ES-I3 (cell line): ENCODE measurements around the gene M1AP.
A peak's percentile ranks its signal among the peaks of the same experiment; 100 is the strongest.

Experiments
- H3K36me3 ChIP-seq: 2 replicates; pipeline ENCODE4 v1.6.1; 2013; ENCODE audit warnings: mild to moderate bottlenecking, low read length, control low read depth, moderate library complexity; ENCODE audit not compliant: insufficient read depth
- H3K4me1 ChIP-seq: 2 replicates; pipeline ENCODE4 v1.6.1; 2013; ENCODE audit warnings: mild to moderate bottlenecking, control low read depth, low read length; ENCODE audit not compliant: insufficient read depth
- H3K9ac ChIP-seq: 2 replicates; pipeline ENCODE4 v1.6.1; 2013; ENCODE audit warnings: low read depth, mild to moderate bottlenecking, low read length, moderate library complexity
- H3K9me3 ChIP-seq: 2 replicates; pipeline ENCODE4 v1.6.1; 2013; ENCODE audit warnings: mild to moderate bottlenecking, low read length, moderate library complexity; ENCODE audit not compliant: control insufficient read depth, insufficient read depth

M1AP gene

DNA sequence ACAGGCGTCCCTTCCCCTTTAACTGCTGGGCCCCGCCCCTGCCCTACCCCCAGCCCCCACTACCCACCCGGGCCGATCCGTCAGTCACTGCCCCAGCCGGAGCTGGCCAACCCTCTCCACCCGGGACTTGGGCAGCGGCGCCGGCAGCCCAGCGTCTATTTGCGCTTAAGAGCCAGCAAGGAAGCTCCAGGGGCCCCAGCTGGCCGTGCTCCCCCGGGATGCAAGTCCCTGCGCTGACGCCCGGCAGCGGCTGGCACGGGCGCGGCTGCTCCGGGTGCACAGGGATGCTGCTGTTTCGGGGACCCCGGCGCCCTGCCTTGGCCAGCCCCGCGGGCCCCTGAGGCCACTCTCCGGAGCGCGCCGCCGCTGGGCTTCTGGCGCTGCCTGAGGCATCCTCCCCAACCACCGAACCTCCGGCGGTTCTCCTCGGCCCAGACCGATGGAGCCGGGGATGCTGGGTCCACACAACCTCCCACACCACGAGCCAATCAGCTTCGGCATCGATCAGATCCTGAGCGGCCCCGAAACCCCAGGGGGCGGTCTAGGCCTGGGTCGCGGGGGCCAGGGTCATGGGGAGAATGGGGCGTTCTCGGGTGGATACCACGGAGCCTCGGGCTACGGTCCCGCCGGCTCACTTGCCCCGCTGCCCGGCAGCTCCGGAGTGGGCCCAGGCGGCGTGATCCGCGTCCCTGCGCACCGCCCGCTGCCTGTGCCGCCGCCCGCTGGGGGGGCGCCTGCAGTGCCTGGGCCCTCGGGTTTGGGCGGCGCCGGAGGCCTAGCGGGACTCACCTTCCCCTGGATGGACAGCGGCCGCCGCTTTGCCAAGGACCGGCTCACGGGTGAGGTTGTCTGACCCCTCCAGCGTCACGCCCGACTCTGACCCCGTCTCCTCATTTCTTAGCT, 133.5 kb downstream of the M1AP start, which contains the start of gene TLX2:
Gene TLX2 (plus strand): TSS at position 83 of the 903 bp plus-strand sequence. CDS start 357 bp downstream, at position 440.
- no peaks in the 10 kb centered on the region; the same call in 1 of the 2 replicates for H3K4me1 ChIP-seq
- H3K36me3 ChIP-seq = no peaks in the 10 kb centered on the region
- peaks cover 6% of the 10 kb centered on the region; the same call in 1 of the 2 replicates for H3K9me3 ChIP-seq
- H3K9ac ChIP-seq = peak within 1 kb of the TSS; percentile 37; the same call in 1 of the 2 replicates

DNA sequence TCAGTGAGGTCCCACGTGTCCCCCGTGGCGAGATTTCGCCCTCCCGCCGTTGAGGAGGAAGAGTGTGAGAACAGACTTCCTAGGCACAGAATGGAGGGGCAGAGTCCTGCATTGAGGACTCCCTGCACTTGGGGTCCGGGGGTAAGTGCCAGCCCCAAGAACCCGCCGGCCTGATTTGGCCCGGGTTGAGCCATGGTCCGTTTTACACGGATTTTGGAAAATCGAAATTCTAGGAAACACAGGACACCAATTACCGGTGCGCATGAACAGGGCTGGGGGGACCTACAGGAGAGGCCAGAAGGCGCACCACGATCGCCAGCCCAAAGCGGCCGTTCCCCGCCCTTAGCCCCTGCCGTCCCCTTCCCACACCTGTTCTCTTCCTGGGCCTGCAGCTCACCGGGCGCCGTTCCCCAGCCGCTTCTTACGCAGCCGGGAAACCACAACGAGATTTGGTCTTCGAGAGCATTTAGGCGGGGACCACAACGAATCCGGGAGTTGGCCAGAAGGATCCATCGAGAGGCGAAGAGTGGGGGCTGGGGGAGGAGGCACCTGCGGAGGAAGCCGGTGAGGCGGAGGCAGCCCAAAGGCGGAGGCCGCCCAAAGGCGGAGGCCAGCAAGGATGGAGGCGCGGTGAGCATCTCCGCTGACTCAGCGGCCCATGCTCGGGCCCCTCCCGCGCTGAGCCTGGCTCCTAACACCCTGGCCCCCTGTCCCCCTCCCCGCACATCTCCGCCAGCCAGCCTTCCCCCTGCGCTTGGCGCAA, 134.3 kb downstream of the M1AP start:
- Histone ChIP-seq H3K9ac (peak overlapping the region; percentile 37; the same call in 1 of the 2 replicates), H3K9me3 (peaks cover 6% of the 10 kb centered on the region; the same call in 1 of the 2 replicates), H3K4me1 (no peaks in the 10 kb centered on the region; the same call in none of the 2 replicates), H3K36me3 (no peaks in the 10 kb centered on the region)

DNA sequence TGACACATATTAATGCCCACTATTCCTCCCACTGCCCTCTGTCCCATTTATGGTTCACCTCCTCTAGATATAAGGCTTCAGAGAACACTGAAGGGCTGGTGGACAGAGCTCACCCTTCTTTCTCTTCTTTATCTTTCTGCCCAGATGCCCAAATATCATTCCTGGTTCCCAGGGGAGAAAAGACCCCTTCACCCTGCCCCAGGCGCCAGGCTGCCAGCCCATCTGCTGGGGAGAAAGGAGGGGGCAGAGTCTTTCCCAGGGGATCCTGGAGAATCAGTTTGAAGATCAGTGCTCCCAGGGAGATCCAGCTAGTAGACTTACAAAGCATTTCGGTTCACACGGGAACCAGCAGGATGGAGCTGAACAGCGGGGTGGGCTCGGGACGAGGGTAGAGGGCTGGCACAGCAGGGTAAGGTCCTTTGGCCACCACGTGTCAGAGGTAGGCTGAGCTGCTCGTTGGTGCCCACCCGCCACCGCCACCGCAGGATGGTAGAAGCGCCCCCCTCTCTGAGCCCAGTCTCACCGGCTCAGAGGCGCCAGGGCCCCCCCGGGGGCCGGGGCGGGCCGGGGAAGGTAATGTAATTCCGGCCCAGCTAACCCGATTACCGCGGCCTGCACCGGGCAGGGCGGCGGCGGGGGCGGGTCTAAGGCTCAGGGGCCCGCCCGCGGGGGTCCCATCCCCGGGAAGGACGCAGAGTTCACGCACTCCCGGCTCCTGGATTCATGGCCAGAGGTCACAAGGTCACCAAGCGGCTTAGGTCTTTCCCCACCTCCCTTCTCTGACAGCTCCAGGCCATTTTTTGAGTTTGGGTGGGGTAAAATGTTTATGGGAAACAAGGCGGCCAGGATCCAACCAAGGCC, 135.2 kb downstream of the M1AP start:
- peaks cover 6% of the 10 kb centered on the region; the same call in 1 of the 2 replicates for H3K9me3 ChIP-seq
- no peaks in the 10 kb centered on the region; the same call in none of the 2 replicates for H3K4me1 ChIP-seq
- H3K9ac ChIP-seq = peak overlapping the region; percentile 37; the same call in 1 of the 2 replicates
- H3K36me3 ChIP-seq = no peaks in the 10 kb centered on the region

DNA sequence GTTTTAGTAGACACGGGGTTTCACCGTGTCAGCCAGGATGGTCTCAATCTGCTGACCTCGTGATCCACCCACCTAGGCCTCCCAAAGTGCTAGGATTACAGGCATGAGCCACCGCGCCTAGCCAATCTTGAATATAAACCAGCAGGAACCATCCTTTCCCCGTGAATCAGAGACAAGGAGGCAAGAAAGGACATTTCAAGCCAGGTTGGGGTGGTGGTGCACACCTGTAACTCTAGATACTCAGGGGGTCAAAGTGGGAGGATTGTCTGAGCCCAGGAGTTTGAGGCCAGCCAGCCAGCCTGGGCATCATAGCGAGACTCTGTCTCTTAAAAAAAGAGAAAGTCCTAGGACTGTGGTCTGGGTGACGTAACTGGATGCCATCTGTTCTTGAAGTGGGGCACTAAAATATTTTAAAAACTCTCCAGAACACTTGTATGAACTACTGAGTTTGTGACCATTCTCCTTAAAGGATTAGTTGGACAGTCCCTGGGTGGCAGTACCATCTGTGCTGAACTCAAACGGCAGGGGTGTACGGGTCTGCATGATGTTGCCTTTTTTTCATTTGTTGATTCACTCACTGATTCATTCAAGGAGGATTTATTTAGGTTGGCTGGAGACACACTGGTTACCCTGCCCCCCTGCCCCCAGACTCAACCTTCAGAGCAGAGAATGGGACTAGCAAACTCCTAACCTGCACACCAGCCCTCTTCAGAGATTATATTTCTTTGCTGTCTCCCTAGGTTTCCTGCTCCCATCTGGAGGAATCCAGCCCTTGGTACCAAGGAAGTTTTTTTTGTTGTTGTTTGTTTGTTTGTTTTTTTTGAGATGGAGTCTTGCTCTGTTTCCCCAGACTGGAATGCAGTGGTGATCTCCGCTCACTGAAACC, 136.8 kb downstream of the M1AP start:
- no peaks in the 10 kb centered on the region for H3K9me3 ChIP-seq
- no peaks in the 10 kb centered on the region; the same call in none of the 2 replicates for H3K4me1 ChIP-seq
- H3K9ac ChIP-seq = no peak overlapping the region
- no peaks in the 10 kb centered on the region for H3K36me3 ChIP-seq

DNA sequence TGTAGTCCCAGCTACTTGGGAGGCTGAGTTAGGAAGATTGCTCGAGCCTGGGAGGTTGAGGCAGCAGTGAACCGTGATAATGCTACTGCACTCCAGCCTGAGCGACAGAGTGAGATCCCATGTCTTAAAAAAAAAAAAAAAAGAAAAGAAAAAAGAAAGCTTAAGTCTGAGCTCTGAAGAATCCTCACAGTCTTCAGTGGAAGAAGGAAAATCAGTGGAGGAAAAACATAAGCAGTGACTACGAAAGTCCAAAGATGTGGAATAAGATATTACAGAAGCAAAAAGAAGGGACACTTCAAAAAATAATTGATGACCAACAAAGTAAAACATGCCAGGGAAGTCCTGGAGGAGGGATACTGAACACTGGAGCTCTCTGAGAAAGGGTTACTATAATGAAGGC, 137.9 kb downstream of the M1AP start:
- H3K9ac ChIP-seq = no peak overlapping the region
- no peaks in the 10 kb centered on the region for H3K9me3 ChIP-seq
- H3K36me3 ChIP-seq = 0 out of 2 replicates have a peak, but pooled peaks cover 5% of the 10 kb centered on the region
- H3K4me1 ChIP-seq = no peaks in the 10 kb centered on the region; the same call in none of the 2 replicates

DNA sequence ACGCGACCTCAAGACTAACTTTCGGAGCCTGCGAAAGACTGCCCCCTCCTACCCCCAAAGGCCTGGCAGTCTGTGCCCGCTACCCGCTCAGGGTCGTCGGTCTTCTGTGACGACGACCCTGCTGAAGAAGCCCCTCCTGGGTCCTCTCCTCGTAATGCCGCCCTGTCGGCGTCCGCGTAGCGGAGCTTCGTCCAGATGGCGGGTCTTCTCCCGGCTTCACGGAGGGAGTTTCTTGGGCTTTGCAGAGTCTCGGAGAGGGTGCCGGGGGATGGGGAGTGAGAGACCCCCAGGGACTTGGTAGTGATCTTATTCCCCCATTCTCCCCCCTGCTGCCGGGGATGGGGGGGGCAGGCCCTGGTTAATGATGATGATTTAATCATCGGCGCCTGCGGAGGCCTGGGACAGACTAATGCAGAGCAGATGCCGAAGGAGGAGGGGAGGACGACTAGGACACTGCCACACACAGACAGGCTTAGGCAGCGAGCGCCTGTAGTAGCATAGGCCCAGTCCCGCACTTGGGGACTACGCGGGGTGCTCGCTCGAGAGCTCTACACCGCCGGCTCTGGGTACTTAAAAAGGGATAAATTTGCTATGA, 140.1 kb downstream of the M1AP start:
- Histone ChIP-seq H3K36me3 (0 out of 2 replicates have a peak, but pooled peaks cover 5% of the 10 kb centered on the region), H3K9ac (peak overlapping the region; percentile 83), H3K4me1 (no peaks in the 10 kb centered on the region; the same call in 1 of the 2 replicates), H3K9me3 (no peaks in the 10 kb centered on the region)
